ENCODE data around the gene APOL4.
A peak's percentile ranks its signal among the peaks of the same experiment; 100 is the strongest.

Gene APOL4

DNA sequence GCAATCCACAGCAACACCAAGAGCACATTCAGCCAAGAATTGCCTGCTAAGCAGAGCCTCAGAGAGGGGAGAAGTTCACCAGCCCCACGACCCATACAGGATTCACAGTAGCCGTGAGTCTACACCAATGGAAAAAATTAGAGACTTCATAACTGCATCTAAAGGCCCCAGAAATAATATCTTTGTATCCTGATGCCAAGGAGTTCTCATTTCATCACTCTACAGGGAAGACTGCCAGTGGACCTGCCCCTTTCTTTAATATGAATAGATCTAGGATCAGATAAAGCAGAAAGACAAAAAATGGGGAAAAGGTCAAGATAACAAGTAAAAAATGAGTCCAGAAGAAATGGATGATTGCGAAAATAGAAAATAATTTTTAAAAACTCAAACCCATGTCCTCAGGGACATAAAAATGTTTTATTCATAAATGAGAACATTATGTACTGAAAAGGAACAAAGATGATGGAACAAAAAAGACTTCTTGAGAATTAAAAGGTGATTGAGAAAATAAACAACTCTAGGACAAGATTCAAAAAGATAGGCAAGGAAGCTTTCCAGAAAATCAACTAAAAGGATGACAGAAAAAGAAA lies 50.5 kb downstream of the APOL4 start:
- DNase-seq, result no peak

- DNase-seq, result no peak
These were observed 52.2 kb downstream of the APOL4 start for GRCh38 chr22:36149441-36149840.

- no peak for DNase-seq
These were observed 53.2 kb downstream of the APOL4 start for GRCh38 chr22:36148411-36148810.

DNA sequence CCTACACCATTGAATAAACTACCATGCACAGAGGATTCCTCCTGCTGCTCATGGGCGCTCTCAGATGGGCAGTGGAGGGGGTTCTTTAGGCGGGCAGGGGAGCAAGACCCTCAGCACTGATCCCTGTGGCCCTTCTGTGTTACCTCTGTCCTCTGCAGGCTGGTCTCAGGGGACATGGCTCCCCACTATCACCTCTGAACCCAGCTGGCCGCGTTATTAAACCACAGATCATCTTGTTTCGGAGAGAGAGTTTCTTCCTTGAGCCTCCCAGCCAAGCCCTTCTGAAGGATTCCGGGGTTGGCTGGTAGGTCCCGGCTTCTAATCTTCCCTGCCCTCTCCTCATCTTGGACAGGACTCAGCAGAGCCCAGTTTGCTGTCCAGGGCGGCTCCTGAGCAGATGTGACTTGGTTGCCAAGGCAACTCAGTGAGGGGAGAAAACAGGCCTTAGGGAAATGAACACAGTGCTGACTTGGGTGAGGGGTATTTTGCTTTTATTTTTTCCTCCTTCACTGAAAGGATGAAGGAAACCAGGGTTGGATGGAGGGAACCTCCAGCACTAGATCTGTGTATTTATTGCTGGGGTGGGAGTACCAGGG lies 54.3 kb downstream of the APOL4 start:
- no peak for DNase-seq

GRCh38 chr22:36145881-36146280 lies 55.7 kb downstream of the APOL4 start:
- no peak for DNase-seq

DNA sequence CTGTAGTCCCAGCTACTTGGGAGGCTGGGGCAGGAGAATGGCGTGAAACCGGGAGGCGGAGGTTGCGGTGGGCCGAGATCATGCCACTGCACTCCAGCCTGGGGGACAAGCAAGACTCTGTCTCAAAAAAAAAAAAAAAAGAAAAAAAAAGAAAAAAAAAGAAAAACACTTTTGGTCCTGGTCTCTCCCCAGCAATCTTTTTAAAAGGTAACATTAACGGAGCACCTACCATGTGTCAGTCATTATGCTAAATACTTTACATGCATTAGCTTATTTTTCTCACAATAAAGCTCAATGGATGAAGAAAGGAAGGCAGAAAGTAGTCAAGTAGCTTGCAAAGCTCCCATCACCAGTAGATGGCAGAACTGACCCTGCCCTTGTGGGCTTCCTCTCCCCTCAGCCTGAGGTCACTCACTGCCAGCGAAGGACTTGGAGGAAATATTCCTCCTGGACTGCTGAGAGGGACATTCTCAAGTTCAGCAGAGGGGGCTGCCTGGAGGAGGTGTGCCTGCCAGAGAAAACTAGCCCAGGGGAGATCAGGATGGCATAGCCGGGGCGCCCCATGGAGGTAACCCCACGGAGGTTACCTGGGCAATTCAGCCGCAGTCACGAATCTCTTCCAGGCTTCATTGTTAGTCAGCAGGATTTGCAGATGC lies 56.6 kb downstream of the APOL4 start:
- DNase-seq, result peak in 3 of 6 experiments; percentile 12 to 22 (median 12)

- DNase-seq, result no peak
These were observed 57.7 kb downstream of the APOL4 start for GRCh38 chr22:36143956-36144355.

- peak in 1 of 6 experiments; percentile 4 for DNase-seq
These were observed 58.4 kb downstream of the APOL4 start for GRCh38 chr22:36143066-36143815.

GRCh38 chr22:36141481-36141880 lies 60.1 kb downstream of the APOL4 start:
- DNase-seq, result no peak

Measured in stimulated activated naive CD4-positive, alpha-beta T cell (primary cell).